ENCODE data around the gene ANKDD1B. TPM values are rescaled to one million over a fixed set of nuclear protein-coding genes. Genes with fewer than 3 reads are reported as not detected.
"Not testable (repeated sequence)": the region's sequence is repeated elsewhere in the genome, so short reads cannot be mapped to it uniquely, and the experiment has no call there.

Gene ANKDD1B
- total RNA-seq: 1.6 TPM

DNA sequence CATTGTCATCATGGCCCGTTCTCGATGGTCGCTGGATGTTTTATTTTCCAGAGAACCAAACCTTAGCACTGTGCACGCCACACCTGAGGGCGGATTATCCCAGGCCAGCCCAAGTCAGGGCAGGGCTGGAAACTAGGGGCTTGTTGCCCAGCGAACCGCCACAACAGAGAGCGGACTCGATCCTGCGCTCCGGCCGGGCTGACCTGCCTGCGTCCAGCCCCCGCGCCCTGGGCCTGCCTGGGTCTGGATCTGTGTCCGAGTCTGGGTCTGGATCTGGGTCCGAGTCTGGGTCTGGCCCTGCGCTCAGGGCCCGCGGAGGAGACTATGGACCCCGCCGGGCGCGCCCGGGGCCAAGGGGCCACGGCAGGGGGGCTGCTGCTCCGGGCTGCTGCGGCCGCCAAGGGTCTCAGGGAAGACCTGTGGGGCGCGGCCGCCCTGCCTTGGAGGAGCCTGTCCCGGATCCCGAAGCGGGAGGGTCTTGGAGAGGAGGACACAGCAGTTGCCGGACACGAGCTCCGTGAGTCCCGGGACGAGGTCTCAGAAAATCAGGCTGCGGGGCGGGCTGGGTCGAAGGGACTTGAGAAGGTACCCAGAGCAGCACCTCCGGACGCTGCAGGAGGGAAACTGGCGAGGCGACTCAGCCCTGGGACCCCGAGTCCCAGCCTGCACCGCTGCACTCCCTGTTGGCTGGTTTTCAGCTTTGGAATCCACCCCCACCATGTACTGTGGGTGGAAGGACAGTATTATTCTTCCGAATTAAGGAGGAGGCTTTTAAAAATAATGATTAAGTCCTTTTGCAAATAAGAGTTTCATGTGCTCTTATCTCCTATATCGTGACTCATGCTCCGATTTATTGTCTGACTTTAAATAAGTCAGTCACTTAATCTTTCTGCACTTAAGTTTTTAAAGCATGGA lies at the start of gene ANKDD1B:
Gene ANKDD1B (plus strand): TSS at position 143 of the 915 bp plus-strand sequence. CDS start 182 bp downstream, at position 325.
- DNase-seq: peak; percentile 34

DNA sequence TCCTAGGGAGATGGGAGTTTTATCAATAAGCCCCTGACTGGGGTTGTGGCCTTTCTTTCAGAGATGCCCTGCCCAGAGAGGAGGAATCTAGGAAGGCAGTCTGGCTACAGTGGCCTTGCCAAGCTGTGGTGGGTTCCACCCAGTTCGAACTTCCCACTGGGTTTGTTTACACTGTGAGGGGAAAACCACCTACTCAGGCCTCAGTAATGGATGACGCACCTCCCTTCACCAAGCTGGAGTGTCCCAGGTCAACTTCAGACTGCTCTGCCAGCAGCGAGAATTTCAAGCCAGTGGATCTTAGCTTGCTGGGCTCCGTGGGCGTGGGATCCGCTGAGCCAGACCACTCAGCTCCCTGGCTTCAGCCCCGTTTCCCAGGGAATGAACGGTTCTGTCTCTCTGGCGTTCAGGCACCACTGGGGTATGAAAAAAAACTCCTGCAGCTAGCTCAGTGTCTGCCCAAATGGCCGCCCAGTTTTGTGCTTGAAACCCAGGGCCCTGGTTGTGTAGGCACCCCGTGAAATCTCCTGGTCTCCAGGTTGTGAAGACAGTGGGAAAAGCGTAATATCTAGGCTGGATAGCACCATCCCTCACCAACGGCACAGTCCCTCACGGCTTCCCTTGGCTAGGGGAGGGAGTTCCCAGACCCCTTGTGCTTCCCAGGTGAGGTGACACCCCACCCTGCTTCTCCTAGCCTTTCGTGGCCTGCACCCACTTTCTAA lies 45.1 kb upstream of the ANKDD1B start:
- DNase-seq: not testable (repeated sequence)

DNA sequence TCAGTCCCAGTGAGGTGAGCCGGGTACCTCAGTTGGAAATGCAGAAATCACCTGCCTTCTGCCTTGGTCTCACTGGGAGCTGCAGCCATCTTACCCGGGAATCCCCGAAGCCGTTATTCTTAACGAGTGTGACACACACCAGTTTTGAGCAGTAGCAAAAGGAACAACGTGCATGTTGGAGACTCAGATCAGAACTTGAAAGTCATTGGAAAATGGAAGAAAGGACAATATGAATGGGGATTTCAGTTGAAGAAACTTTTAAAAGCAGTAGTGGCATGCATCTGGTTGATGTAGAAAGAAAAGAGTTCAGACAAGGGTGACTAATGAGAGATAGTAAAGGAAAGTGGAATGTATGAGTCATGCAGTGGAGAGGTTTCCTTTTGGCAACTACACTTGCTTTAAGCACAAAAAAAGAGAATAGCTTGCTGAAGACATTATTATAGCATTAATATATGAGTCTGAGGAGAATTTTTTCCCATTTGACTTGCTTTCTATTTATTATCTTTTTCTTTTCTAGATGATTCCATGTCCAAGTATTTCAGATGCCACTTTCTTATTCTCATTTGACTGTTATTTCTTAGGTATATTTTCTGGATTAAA lies 44.4 kb upstream of the ANKDD1B start:
- peak; percentile 93 for DNase-seq

DNA sequence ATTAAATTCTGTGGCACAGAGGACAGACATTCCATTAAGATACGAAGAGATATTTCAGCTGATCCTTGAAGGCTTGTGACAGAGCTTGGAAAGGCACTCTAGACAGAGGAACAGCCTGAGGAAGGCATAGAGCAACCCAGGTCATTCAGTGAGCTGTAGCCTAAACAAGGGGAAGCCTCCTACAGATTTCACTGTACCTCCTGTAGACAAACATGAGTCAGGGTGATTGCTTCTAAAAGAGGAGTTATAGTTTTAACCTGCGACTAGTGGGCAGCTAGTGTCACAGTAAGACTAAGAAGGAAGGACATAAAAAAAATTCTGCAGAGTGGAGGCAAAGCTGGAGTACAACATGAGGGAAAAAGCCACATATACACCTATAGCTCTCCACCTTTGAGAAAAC lies 43.5 kb upstream of the ANKDD1B start:
- no peak for DNase-seq

DNA sequence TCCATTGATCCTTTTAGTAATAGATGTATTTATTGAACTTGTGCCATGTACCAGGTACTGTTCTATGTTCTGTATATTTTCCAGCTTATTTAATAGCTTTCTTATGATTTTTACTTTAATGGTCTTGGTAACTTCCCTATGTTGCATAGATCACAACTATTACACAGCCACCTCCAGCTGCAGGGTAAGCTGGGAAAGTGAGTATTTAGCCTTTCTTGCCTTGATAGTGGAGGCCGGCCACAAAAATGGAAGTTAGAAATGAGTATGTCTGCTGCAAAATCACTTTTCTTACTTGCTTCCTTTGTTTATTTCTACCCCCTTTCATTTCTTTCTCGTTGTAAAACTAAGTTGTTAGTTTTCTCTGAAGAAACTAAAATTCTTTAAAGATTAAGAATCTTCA lies 43.1 kb upstream of the ANKDD1B start:
- DNase-seq: no peak

DNA sequence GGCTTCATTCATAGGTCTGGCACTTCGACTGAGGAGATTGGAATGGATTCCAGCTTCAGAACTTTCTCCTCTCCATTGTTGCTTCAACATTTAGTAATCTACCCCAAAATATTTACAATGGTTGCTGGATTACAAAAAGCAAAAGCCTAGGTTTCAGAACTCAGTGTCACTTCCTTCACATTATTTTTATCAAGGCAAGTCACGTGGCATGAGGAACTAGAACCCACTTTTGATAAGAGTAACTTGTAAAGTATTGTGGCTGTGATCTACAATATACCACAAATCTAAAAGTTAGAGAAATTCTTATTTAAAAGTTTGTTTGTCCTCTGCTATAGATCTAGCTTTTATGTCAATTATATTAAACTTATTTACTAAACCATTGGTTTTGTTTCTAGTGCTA lies 39.7 kb upstream of the ANKDD1B start:
- DNase-seq: no peak

DNA sequence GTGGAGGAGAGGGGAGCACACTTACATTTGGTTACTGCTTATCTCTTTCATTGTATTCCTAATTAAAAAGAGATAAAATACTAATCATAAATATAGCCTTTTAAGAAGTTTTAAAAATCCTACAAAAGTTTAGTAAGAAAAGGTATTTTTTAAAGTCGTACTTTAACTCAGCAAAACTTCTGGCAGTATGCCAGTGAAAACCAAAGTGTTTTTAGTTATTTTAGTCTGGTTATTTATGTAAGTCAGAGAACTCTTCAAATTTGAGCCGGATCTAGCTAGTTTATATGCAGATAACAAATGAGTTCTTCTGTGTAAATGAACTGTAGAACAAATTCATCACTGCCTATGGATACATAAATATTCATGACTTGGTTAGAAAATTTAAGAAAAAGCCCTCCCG lies 36.5 kb upstream of the ANKDD1B start:
- no peak for DNase-seq

DNA sequence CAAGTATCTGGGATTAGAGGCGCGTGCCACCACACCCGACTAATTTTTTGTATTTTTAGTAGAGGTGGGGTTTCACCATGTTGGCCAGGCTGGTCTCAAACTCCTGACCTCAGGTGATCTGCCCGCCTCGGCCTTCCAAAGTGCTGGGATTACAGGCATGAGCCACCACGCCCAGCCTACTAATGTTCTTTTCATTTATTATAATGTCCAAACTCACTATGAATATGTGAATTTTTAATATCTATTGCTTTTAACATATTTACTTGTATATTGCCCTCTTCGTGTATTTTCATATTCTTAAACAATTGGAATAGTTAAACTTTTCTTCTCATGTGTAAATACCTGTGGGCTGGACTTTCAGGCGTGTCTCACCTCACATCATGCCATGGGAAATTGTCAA lies 33.0 kb upstream of the ANKDD1B start:
- not testable (repeated sequence) for DNase-seq

DNA sequence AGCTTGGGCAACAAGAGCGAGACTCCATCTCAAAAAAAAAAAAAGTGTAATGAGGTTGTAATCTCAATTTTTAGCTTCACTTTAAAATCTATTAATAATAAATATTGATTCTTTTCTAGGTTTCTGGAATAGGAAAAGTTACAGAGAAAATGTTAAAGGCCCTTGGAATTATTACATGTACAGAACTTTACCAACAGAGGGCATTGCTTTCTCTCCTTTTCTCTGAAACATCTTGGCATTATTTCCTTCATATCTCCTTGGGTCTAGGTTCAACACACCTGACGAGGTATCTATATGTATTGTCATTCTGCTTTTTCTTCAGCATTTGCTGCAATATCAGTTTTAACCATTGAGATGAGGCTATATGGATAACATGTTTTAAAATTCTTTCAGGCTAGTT lies 26.6 kb upstream of the ANKDD1B start:
- no peak for DNase-seq

DNA sequence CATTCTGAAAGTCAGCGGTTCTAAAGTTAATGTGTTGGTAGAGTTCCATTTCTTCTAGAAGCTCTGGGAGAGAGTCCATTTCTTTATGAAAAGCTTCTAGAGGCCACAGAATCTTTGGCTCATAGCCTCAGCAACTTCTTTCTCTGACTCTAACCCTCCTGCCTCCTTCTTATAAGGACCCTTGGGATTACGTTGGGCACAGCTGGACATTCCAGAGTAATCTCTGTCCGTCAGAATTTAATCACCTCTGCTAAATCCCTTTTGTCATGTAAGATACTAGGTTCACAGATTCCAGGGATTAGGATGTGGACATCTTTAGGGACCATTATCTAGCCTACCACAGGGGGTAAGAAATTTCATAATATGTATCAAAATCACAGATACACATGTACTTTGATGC lies 22.6 kb upstream of the ANKDD1B start:
- no peak for DNase-seq

DNA sequence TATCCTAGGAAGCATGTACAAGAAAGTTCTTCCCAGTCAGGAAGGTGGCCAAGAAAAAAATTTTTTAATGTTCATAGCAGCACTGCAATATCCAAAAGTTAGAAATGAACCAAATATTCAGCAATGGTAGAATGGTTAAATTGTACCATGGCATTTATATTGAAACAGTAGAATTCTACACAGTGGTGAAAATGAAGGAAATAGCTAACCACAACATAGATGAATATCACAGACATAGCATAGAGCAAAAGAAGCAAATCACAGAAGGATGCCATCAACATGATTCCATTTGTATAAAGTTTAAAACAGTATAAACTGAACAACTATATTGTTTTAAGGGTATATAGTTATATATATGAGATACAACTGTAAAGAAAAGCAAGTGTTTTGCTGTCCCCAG lies 10.7 kb upstream of the ANKDD1B start:
- no peak for DNase-seq

DNA sequence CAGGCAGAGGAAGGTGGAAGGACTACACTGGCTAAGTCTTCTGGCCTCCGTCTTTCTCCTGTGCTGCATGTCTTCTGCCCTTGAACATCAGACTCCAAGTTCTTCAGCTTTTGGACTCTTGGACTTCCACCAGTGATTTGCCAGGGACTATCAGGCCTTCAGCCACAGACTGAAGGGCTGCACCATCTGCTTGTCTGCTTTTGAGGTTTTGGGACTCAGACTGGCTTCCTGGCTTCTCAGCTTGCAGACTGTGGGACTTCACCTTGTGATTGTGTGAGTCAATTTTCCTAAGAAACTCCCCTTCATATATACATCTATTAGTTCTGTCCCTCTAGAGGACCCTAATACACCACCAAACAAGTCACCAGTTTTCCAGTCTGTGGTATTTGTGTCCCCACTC lies 9.7 kb upstream of the ANKDD1B start:
- no peak for DNase-seq

DNA sequence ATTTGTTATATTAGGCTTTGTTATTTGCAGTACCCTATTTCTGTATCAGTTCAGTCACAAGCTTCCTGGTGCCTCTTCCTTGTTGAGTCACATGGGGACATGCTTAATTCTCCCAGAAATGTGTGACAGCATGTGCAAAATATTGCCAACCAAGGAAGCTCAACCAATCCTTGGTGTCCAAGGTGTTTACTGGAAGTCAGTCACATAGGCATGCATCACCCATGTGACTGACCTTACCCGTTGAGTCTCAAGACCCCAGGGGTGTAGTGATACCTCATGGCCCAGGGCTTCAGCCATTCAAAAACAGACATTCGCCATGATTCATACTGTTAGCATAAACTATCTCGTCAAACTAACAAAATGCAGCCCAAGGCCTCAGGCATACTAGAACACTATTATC lies 9.3 kb upstream of the ANKDD1B start:
- DNase-seq: no peak

DNA sequence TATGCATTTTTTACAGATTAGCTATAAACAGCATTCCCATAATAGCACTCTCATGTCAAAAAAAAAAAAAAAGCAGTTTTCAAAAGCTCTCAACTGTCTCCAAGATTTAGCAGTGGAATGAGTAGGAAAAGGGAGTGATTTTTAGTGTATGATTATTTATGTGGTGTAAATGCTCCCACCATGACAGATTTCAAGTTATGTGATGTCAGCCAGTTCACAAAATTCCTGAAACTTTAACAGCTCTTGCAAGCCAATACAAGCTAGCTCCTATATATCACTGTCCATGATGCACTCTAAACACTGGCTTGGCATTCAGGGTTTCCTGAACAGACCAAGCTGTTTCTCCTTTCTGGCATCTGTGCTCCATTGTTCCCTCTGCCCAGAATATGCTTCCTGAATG lies 7.9 kb upstream of the ANKDD1B start:
- DNase-seq: peak; percentile 93

DNA sequence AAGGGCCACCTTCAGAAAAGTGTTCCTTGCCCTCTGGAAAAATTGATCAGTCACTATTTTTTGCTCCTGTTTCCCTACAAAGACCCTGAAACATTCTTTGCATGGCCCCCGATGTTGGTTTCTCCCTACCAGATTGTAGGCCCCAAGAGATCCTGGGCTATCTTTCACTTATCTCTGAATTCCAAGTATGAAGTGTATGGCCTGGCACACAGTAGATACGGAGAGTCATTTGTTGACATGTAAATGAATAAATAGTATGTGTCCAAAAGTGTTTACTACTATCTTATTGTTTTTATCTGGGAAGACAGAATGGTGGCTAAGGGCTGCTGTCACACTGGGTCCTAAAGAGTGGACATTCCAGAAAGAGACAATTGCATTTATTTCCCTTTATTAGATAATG lies 7.4 kb upstream of the ANKDD1B start:
- DNase-seq: peak; percentile 60

DNA sequence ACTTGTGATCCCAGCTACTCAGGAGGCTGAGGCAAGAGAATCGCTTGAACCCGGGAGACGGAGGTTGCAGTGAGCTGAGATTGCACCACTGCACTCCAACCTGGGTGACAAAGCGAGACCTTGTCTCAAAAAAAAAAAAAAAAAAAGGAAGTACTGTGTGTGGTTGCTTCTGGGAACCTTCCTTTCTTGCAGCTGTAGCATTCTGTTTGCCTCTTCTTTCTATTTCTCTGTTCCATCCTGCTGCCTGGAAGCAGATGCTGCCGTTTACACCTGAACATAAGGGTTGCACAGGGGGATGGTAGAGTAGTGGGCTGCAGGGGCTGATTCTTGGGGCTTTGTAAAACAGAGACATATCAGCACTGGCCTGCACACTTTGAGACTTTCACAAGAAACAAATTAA lies 3.9 kb upstream of the ANKDD1B start:
- DNase-seq: not testable (repeated sequence)

DNA sequence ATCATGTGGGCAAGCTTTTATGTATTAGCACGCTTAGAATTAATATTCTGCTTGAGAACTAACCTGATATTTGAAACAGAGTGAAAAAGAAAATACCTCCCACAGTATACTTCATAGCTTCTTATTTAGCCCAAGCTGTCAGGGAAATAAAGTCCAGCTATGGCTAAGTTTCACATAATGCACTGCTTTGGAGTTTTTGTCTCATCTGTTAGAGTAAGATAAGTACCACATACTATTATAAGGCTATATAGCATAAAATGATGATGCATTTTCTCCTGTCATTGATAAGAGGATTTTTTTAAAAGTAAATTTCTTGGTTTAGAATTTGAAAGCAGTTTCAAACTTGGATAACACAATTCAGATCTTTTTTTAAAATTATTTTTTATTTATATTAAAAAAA lies 2.4 kb upstream of the ANKDD1B start:
- no peak for DNase-seq

DNA sequence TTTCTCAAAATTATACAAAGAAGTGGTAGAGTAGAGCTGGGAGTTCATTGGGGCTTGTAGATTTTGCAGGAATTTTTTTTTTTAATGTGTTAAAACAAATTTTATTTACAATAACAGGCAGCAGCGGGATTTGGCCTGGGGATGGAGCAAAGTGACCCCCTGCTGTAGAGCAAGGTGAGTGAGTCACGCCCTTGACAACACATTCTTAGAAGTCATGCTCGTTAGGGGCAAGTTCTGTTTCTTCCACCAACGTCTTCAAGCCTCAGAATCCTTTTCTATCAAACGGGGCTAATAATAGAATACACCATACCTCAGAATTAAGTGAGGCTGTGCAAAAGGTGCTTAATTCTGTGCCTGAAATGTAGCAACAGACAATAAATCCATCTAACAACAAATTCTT lies 1.1 kb upstream of the ANKDD1B start:
- DNase-seq: no peak

DNA sequence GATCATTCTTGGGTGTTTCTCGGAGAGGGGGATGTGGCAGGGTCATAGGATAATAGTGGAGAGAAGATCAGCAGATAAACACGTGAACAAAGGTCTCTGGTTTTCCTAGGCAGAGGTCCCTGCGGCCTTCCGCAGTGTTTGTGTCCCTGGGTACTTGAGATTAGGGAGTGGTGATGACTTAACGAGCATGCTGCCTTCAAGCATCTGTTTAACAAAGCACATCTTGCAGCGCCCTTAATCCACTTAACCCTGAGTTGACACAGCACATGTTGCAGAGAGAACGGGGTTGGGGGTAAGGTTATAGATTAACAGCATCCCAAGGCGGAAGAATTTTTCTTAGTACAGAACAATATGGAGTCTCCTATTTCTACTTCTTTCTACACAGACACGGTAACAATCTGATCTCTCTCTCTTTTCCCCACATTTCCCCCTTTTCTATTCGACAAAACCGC lies 368 bp upstream of the ANKDD1B start:
- not testable (repeated sequence) for DNase-seq

DNA sequence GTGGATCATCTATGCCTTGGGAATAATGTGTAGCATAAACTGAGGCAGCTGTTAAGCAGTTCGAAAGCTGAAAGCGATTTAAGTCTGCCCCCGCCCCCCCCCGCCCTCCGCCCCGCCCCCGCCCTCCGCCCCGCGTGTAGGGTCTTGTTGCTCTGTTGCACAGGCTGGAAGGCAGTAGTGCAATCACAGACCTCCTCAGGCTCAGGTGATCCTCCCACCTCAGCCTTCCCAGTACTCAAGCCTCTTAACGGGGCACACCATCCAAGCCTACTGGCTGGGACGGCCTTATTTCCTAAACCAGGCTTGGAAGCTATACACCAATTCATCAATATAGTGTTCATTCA lies 945 bp downstream of the ANKDD1B start:
- no peak for DNase-seq

DNA sequence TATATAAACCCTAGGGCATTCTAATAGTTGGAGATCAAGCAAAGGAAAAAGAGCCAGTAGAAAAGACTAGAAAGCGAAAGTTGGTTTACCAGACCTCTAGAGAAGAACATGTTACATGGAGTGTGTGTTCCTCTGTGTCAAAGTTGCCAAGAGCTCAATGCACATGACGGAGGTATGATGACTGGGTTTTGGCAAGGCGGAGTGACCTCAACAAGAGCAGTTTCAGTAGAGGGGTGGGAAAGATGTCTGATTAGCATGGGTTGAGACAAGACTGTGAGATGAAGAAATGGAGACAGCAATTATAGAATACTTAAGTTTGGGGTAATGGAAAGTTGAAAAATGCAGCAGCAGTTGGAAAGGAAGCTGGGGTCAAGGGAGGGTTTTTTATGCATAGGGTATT lies 1.6 kb downstream of the ANKDD1B start:
- DNase-seq: no peak

DNA sequence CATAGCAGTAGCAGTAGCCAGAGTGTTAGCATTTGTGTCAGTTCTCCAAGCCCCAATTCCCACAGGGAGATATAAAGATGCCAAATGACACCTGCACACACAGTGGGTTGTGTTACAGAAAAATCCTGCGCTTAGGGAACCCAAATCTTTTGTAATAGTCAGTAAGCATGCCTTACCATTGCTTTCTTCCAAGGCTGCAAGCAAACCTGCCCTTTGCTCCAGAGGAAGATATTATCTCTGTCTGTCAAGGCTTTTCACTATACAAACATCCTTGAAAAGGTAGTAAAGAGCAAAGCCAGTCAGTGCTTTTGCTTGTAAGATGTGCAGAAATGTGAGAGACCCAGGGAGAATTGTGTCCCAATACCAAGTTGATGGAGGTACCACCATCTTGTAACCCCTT lies 2.9 kb downstream of the ANKDD1B start:
- no peak for DNase-seq

DNA sequence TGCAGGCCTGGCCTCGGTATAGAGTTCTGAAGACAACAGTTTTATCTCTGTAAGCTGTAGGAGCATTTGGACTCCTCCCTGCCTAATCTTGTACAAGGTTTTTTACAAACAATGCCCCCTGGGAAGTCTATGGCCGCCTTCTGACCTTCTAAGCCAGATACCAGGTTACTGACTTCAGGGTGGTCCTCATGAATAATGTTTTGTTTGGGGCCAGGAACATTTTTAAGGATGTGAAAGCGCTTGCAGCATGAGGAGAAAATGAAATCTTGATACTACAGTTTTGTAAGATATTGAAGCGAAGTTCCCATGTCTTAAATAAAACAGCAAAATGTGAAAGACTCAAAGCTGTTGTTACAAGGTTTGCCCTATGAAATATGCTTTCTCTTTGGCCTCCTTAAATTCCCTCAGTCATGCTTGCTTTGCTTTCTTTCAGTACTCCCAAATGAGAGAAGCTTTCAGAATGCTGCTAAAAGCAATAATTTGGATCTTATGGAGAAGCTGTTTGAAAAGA lies 5.2 kb downstream of the ANKDD1B start:
- DNase-seq: peak; percentile 74

All from skin of body (tissue), 2 donors.